ENCODE data around the gene FANK1. TPM values are rescaled to one million over a fixed set of nuclear protein-coding genes. Genes with fewer than 3 reads are reported as not detected.

Gene FANK1
- total and polyA plus RNA-seq, 2 experiments from 2014 or later: 10.2 to 13.3 TPM

GRCh38 chr10:126004752-126005151 lies 108.4 kb downstream of the FANK1 start:
- H3K9ac ChIP-seq: no peak overlapping the region
- H3K9me2 ChIP-seq (ENCODE audit: insufficient read depth): no peaks in the 10 kb centered on the region
- H3K4me1 ChIP-seq (ENCODE audit: insufficient read depth): no peaks in the 10 kb centered on the region
- no peak overlapping the region for H3K4me3 ChIP-seq
- no peak for TF ChIP-seq EZH2 (IDR thresholded peaks at IDR 0.05; ENCODE audit: insufficient read depth, poor library complexity, severe bottlenecking)
- TF ChIP-seq EZH2phosphoT487 (IDR thresholded peaks at IDR 0.05; ENCODE audit: insufficient read depth, low read depth): no peak
- H3K27me3 ChIP-seq (replicated peaks; ENCODE audit: insufficient read depth): no peaks in the 10 kb centered on the region
- no peak overlapping the region for H3K4me2 ChIP-seq (ENCODE audit: unreplicated experiment)
- H3K9me3 ChIP-seq (ENCODE audit: low read depth): no peaks in the 10 kb centered on the region
- H3K27ac ChIP-seq: no peak overlapping the region
- no peak for DNase-seq
- no peaks in the 10 kb centered on the region for H4K20me1 ChIP-seq (ENCODE audit: insufficient read depth)
- no peaks in the 10 kb centered on the region for H3K79me2 ChIP-seq (ENCODE audit: insufficient read depth)
- H3F3A ChIP-seq (ENCODE audit: insufficient read depth): peaks cover 15% of the 10 kb centered on the region
- H3K36me3 ChIP-seq (ENCODE audit: low read depth): no peaks in the 10 kb centered on the region
- in situ Hi-C loops (cut with MboI): no loop called here
- H2AFZ ChIP-seq: no peak overlapping the region
- WGBS, 2 experiments (ENCODE audit: low coverage in 1 of 2, low lambda C conversion rate in 2 of 2, missing lambda C conversion rate in 2 of 2): 85 to 86% methylated on average over 8 of the region's 8 CpGs

DNA sequence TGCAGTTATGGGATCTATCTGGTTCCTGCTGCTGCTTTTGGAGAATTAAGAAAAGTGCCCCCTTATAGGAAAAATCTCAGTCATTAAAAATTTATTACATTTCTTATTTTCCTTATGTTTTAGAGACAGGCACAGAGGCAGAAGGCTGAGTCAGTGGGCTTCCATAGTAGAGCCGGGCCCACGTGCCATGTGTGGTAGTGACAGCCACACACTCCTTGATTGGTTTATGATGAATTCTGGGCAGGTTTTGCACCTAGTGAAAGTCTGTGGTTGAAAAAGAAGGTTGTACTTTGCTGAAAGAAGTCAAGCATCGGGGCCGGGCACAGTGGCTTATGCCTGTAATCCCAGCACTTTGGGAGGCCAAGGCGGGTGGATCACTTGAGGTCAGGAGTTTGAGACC lies 109.9 kb downstream of the FANK1 start:
- no peak overlapping the region for H2AFZ ChIP-seq
- H3K36me3 ChIP-seq (ENCODE audit: low read depth): peaks cover 8% of the 10 kb centered on the region; the same call in 1 of the 2 replicates
- no peaks in the 10 kb centered on the region for H3K9me3 ChIP-seq (ENCODE audit: low read depth)
- peaks cover 15% of the 10 kb centered on the region for H3F3A ChIP-seq (ENCODE audit: insufficient read depth)
- H3K9ac ChIP-seq: no peak overlapping the region
- H3K27ac ChIP-seq: no peak overlapping the region
- H3K4me2 ChIP-seq (ENCODE audit: unreplicated experiment): no peak overlapping the region
- H3K27me3 ChIP-seq (replicated peaks; ENCODE audit: insufficient read depth): no peaks in the 10 kb centered on the region
- H3K9me2 ChIP-seq (ENCODE audit: insufficient read depth): no peaks in the 10 kb centered on the region
- H4K20me1 ChIP-seq (ENCODE audit: insufficient read depth): no peaks in the 10 kb centered on the region
- H3K79me2 ChIP-seq (ENCODE audit: insufficient read depth): no peaks in the 10 kb centered on the region
- in situ Hi-C loops (cut with MboI): no loop called here
- no peak for DNase-seq
- no peaks in the 10 kb centered on the region for H3K4me1 ChIP-seq (ENCODE audit: insufficient read depth)
- no peak for TF ChIP-seq EZH2 (IDR thresholded peaks at IDR 0.05; ENCODE audit: insufficient read depth, poor library complexity, severe bottlenecking)
- TF ChIP-seq EZH2phosphoT487 (IDR thresholded peaks at IDR 0.05; ENCODE audit: insufficient read depth, low read depth): no peak
- H3K4me3 ChIP-seq: no peak overlapping the region
- 82 to 86% methylated on average over 5 of the region's 5 CpGs for WGBS, 2 experiments (ENCODE audit: low coverage in 1 of 2, low lambda C conversion rate in 2 of 2, missing lambda C conversion rate in 2 of 2)

DNA sequence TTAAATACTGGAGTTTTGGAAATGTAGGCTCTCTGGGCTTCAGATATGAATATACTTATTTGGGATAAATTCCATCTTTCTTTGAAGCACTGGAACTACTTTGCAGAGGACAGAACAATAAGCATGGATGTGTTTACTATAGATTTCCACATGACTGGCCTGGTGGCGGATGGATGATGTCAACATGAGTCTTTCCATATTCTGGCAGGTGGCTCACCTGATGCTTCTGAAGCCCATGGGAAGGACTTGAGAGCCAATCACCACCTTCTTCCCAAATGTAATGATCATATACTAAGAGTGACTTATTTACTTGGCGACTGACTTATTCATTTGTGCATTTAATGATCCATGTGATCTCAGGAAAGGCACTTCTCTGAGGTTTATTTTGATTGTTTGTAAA lies 110.5 kb downstream of the FANK1 start:
- TF ChIP-seq EZH2phosphoT487 (IDR thresholded peaks at IDR 0.05; ENCODE audit: insufficient read depth, low read depth) (no peak), EZH2 (IDR thresholded peaks at IDR 0.05; ENCODE audit: insufficient read depth, poor library complexity, severe bottlenecking) (no peak)
- no peaks in the 10 kb centered on the region for H3K4me1 ChIP-seq (ENCODE audit: insufficient read depth)
- no peak overlapping the region for H2AFZ ChIP-seq
- no peaks in the 10 kb centered on the region for H3K79me2 ChIP-seq (ENCODE audit: insufficient read depth)
- H3K9ac ChIP-seq: no peak overlapping the region
- in situ Hi-C loops (cut with MboI): no loop called here
- H3F3A ChIP-seq (ENCODE audit: insufficient read depth): peaks cover 15% of the 10 kb centered on the region
- 98% methylated on average over 2 of the region's 2 CpGs for WGBS, 2 experiments (ENCODE audit: low coverage in 1 of 2, low lambda C conversion rate in 2 of 2, missing lambda C conversion rate in 2 of 2)
- no peak for DNase-seq
- no peak overlapping the region for H3K4me3 ChIP-seq
- no peaks in the 10 kb centered on the region for H3K27me3 ChIP-seq (replicated peaks; ENCODE audit: insufficient read depth)
- H3K27ac ChIP-seq: no peak overlapping the region
- H3K4me2 ChIP-seq (ENCODE audit: unreplicated experiment): no peak overlapping the region
- no peaks in the 10 kb centered on the region for H4K20me1 ChIP-seq (ENCODE audit: insufficient read depth)
- peaks cover 9% of the 10 kb centered on the region; the same call in 1 of the 2 replicates for H3K36me3 ChIP-seq (ENCODE audit: low read depth)
- no peaks in the 10 kb centered on the region for H3K9me2 ChIP-seq (ENCODE audit: insufficient read depth)
- no peaks in the 10 kb centered on the region for H3K9me3 ChIP-seq (ENCODE audit: low read depth)

- no peak for TF ChIP-seq EZH2phosphoT487 (IDR thresholded peaks at IDR 0.05; ENCODE audit: insufficient read depth, low read depth)
- TF ChIP-seq EZH2 (IDR thresholded peaks at IDR 0.05; ENCODE audit: insufficient read depth, poor library complexity, severe bottlenecking): no peak
These were observed 113.3 kb downstream of the FANK1 start for GRCh38 chr10:126009650-126010049.

GRCh38 chr10:126011995-126012394 lies 115.6 kb downstream of the FANK1 start:
- H2AFZ ChIP-seq: no peak overlapping the region
- H3K4me3 ChIP-seq: no peak overlapping the region
- peaks cover 25% of the 10 kb centered on the region for H3K4me1 ChIP-seq (ENCODE audit: insufficient read depth)
- H3K36me3 ChIP-seq (ENCODE audit: low read depth): peaks cover 24% of the 10 kb centered on the region
- in situ Hi-C loops (cut with MboI): no loop called here
- H3K9me3 ChIP-seq (ENCODE audit: low read depth): no peaks in the 10 kb centered on the region
- no peaks in the 10 kb centered on the region for H3K9me2 ChIP-seq (ENCODE audit: insufficient read depth)
- no peak overlapping the region for H3K4me2 ChIP-seq (ENCODE audit: unreplicated experiment)
- H3K27ac ChIP-seq: no peak overlapping the region
- no peaks in the 10 kb centered on the region for H4K20me1 ChIP-seq (ENCODE audit: insufficient read depth)
- H3F3A ChIP-seq (ENCODE audit: insufficient read depth): peaks cover 47% of the 10 kb centered on the region
- 99 to 100% methylated on average over 5 of the region's 5 CpGs for WGBS, 2 experiments (ENCODE audit: low coverage in 1 of 2, low lambda C conversion rate in 2 of 2, missing lambda C conversion rate in 2 of 2)
- no peak overlapping the region for H3K9ac ChIP-seq
- no peaks in the 10 kb centered on the region for H3K79me2 ChIP-seq (ENCODE audit: insufficient read depth)
- no peak for TF ChIP-seq EZH2phosphoT487 (IDR thresholded peaks at IDR 0.05; ENCODE audit: insufficient read depth, low read depth)
- TF ChIP-seq EZH2 (IDR thresholded peaks at IDR 0.05; ENCODE audit: insufficient read depth, poor library complexity, severe bottlenecking): no peak
- no peak for DNase-seq
- H3K27me3 ChIP-seq (replicated peaks; ENCODE audit: insufficient read depth): no peaks in the 10 kb centered on the region

More at GRCh38 chr10:126009650-126010049, 113.3 kb downstream of the FANK1 start:
- Histone ChIP-seq H3K79me2 (ENCODE audit: insufficient read depth) (no peaks in the 10 kb centered on the region), H3K4me2 (ENCODE audit: unreplicated experiment) (no peak overlapping the region), H3K36me3 (ENCODE audit: low read depth) (peaks cover 15% of the 10 kb centered on the region; the same call in 1 of the 2 replicates), H3K27ac (no peak overlapping the region), H3K9me2 (ENCODE audit: insufficient read depth) (no peaks in the 10 kb centered on the region), H3K9me3 (ENCODE audit: low read depth) (no peaks in the 10 kb centered on the region), H3K4me3 (no peak overlapping the region), H3F3A (ENCODE audit: insufficient read depth) (peaks cover 38% of the 10 kb centered on the region), H3K9ac (no peak overlapping the region), H3K27me3 (replicated peaks; ENCODE audit: insufficient read depth) (no peaks in the 10 kb centered on the region), H2AFZ (no peak overlapping the region), H4K20me1 (ENCODE audit: insufficient read depth) (no peaks in the 10 kb centered on the region), H3K4me1 (ENCODE audit: insufficient read depth) (peaks cover 22% of the 10 kb centered on the region)
- in situ Hi-C loops (cut with MboI): no loop called here
- WGBS, 2 experiments (ENCODE audit: low coverage in 1 of 2, low lambda C conversion rate in 2 of 2, missing lambda C conversion rate in 2 of 2): 88% methylated on average over 7 of the region's 7 CpGs
- no peak for DNase-seq
